ENCODE data around the gene TDRKH.

TDRKH gene

GRCh38 chr1:151820940-151821339 is 30.6 kb upstream of the TDRKH start:
- DNase-seq: no peak

GRCh38 chr1:151819976-151820623 is 29.8 kb upstream of the TDRKH start:
- DNase-seq: no peak

GRCh38 chr1:151819227-151819835 is 29.0 kb upstream of the TDRKH start:
- no peak for DNase-seq

- DNase-seq: no peak
Observed at GRCh38 chr1:151817353-151817730, 27.0 kb upstream of the TDRKH start.

- no peak for DNase-seq
Observed at GRCh38 chr1:151816548-151817352, 26.4 kb upstream of the TDRKH start.

GRCh38 chr1:151815716-151816327 is 25.5 kb upstream of the TDRKH start:
- DNase-seq: peak in 4 of 6 experiments; percentile 5 to 15 (median 14)

- DNase-seq: no peak
Observed at GRCh38 chr1:151814971-151815545, 24.8 kb upstream of the TDRKH start.

GRCh38 chr1:151814426-151814825 is 24.1 kb upstream of the TDRKH start:
- DNase-seq: no peak

GRCh38 chr1:151813271-151813977 is 23.1 kb upstream of the TDRKH start:
- DNase-seq: no peak

- DNase-seq: no peak
Observed at GRCh38 chr1:151811181-151811580, 20.9 kb upstream of the TDRKH start.

GRCh38 chr1:151809985-151810556 is 19.8 kb upstream of the TDRKH start:
- DNase-seq: no peak

GRCh38 chr1:151809290-151809984 is 19.1 kb upstream of the TDRKH start:
- DNase-seq: no peak

GRCh38 chr1:151807766-151808165 is 17.5 kb upstream of the TDRKH start:
- DNase-seq: no peak

- no peak for DNase-seq
Observed at GRCh38 chr1:151807131-151807530, 16.8 kb upstream of the TDRKH start.

- no peak for DNase-seq
Observed at GRCh38 chr1:151806170-151806569, 15.9 kb upstream of the TDRKH start.

- no peak for DNase-seq
Observed at GRCh38 chr1:151805066-151805820, 14.9 kb upstream of the TDRKH start, which contains the start of gene LINGO4. Gene LINGO4, minus strand, starts transcription at chr1:151805419. Its CDS starts 2,715 bp downstream, at chr1:151802704.

GRCh38 chr1:151803915-151804314 is 13.6 kb upstream of the TDRKH start:
- no peak for DNase-seq

- DNase-seq: no peak
Observed at GRCh38 chr1:151803164-151803563, 12.9 kb upstream of the TDRKH start.

GRCh38 chr1:151802372-151802771 is 12.1 kb upstream of the TDRKH start:
- no peak for DNase-seq

- no peak for DNase-seq
Observed at GRCh38 chr1:151801846-151802245, 11.5 kb upstream of the TDRKH start.

Data from stimulated activated naive CD4-positive, alpha-beta T cell (primary cell).